GM23338 (cell line): ENCODE results near the gene ATP9B. TPM values are rescaled to one million over a fixed set of nuclear protein-coding genes. Genes with fewer than 3 reads are reported as not detected.

ENCODE experiments used
- ATAC-seq: fragments of 200-7000 bp; cut with Tn5 transposase; 3 replicates; pipeline ENCODE4 v1.9.1; 2020
- DNase-seq: peaks from one replicate; pipeline ENCODE4 v3.0.0-alpha.2; 2015; ENCODE audit warnings: low spot score
- H2AFZ ChIP-seq: fragments of 200-600 bp; sonication (generic); 2 replicates; pipeline ENCODE4 v1.8.0; 2016; ENCODE audit warnings: antibody characterized with exemption, mild to moderate bottlenecking, moderate library complexity
- H3F3A ChIP-seq: fragments of 200-600 bp; sonication (generic); replicated peaks from 2 replicates; pipeline ENCODE4 v1.8.0; 2017; ENCODE audit warnings: antibody characterized with exemption, mixed run types, low read depth
- H3K27ac ChIP-seq: fragments of 200-600 bp; sonication (generic); 2 replicates; pipeline ENCODE4 v1.6.1; 2016; ENCODE audit warnings: low read depth
- H3K27me3 ChIP-seq: fragments of 200-600 bp; sonication (generic); 2 replicates; pipeline ENCODE4 v1.8.0; 2016; ENCODE audit warnings: mild to moderate bottlenecking, mixed run types, moderate library complexity; ENCODE audit not compliant: insufficient read depth
- H3K36me3 ChIP-seq: fragments of 200-600 bp; sonication (generic); 2 replicates; pipeline ENCODE4 v1.8.0; 2016; ENCODE audit warnings: mild to moderate bottlenecking; ENCODE audit not compliant: insufficient read depth
- H3K4me1 ChIP-seq: fragments of 200-600 bp; sonication (generic); 2 replicates; pipeline ENCODE4 v1.8.0; 2016; ENCODE audit warnings: mild to moderate bottlenecking, moderate library complexity; ENCODE audit not compliant: insufficient read depth
- H3K4me2 ChIP-seq: fragments of 200-600 bp; sonication (generic); 2 replicates; pipeline ENCODE4 v1.7.1; 2017; ENCODE audit warnings: mixed run types
- H3K4me3 ChIP-seq: fragments of 200-600 bp; sonication (generic); 2 replicates; pipeline ENCODE4 v1.6.1; 2016; ENCODE audit warnings: mixed run types
- H3K79me2 ChIP-seq: fragments of 200-600 bp; sonication (generic); replicated peaks from 2 replicates; pipeline ENCODE4 v1.8.0; 2017; ENCODE audit warnings: mild to moderate bottlenecking; ENCODE audit not compliant: insufficient read depth
- H3K9me2 ChIP-seq: fragments of 200-600 bp; sonication (generic); 2 replicates; pipeline ENCODE4 v1.8.0; 2017; ENCODE audit not compliant: insufficient read depth
- H4K20me1 ChIP-seq: fragments of 200-600 bp; sonication (generic); replicated peaks from 2 replicates; pipeline ENCODE4 v1.8.0; 2017; ENCODE audit warnings: mild to moderate bottlenecking; ENCODE audit not compliant: insufficient read depth
- H3K27ac Mint-ChIP-seq: 2 replicates; pipeline ENCODE4 v1.8.0; 2020; ENCODE audit warnings: inconsistent platforms, mild to moderate bottlenecking, moderate library complexity, mixed read lengths
- H3K27me3 Mint-ChIP-seq: 3 replicates; pipeline ENCODE4 v1.8.0; 2022; ENCODE audit warnings: low read depth, mild to moderate bottlenecking, moderate library complexity, mixed read lengths, inconsistent platforms; ENCODE audit not compliant: insufficient read depth, poor library complexity
- H3K36me3 Mint-ChIP-seq: 3 replicates; pipeline ENCODE4 v1.8.0; 2021; ENCODE audit warnings: low read depth, mild to moderate bottlenecking, inconsistent platforms, moderate library complexity, mixed read lengths
- H3K4me1 Mint-ChIP-seq: 3 replicates; pipeline ENCODE4 v1.8.0; 2020; ENCODE audit warnings: mild to moderate bottlenecking, inconsistent platforms, mixed read lengths
- H3K4me3 Mint-ChIP-seq: 3 replicates; pipeline ENCODE4 v1.8.0; 2021; ENCODE audit warnings: moderate library complexity, mild to moderate bottlenecking, inconsistent platforms, mixed read lengths
- H3K9me3 Mint-ChIP-seq: 3 replicates; pipeline ENCODE4 v1.8.0; 2020; ENCODE audit warnings: moderate library complexity, mild to moderate bottlenecking, inconsistent platforms, mixed read lengths
- CTCF ChIP-seq, 2 experiments: fragments of 200-600 bp in 1 of 2; sonication (generic) in 1 of 2; conservative IDR thresholded peaks; 2 replicates each; pipeline versions ENCODE4 v1.5.1 to v1.6.1; 2016 to 2017; ENCODE audit warnings: antibody characterized with exemption in 2 of 2, low read depth in 2 of 2, mild to moderate bottlenecking in 2 of 2, moderate library complexity in 1 of 2
- ETS1 ChIP-seq: IDR thresholded peaks from 2 replicates; pipeline ENCODE4 v1.6.1; 2016; ENCODE audit warnings: antibody characterized with exemption
- EZH2 ChIP-seq: fragments of 200-600 bp; sonication (generic); IDR thresholded peaks from one replicate; pipeline ENCODE4 v1.8.0; 2017; ENCODE audit warnings: antibody characterized with exemption, mild to moderate bottlenecking, low read depth; ENCODE audit not compliant: unreplicated experiment
- ZNF331 ChIP-seq: fragments of 250-450 bp; sonication (Bioruptor Pico); IDR thresholded peaks from 2 replicates; pipeline ENCODE4 v1.5.0; 2020; ENCODE audit warnings: low read depth, mild to moderate bottlenecking, moderate library complexity
- ZNF462 ChIP-seq: fragments of 250-450 bp; sonication (Bioruptor Pico); IDR thresholded peaks from 2 replicates; pipeline ENCODE4 v1.5.0; 2020; ENCODE audit warnings: mild to moderate bottlenecking, moderate library complexity
- polyA plus RNA-seq: library from polyadenylated mRNA; unstranded; fragments of >200 nt; fragmentation: Nextera tagmentation; extraction: Ambion mirVana; gene quantifications from 2 replicates; pipeline ENCODE4 v1.2.1, GENCODE V29; 2016
- total RNA-seq: library from RNA; depleted of rRNA; stranded (reverse); fragments of >200 nt; shearing (Covaris generic); gene quantifications from 2 replicates; pipeline ENCODE4 v1.2.3, GENCODE V29; 2014

The ATP9B gene
- total and polyA plus RNA-seq, 2 experiments from 2014 or later: 14.2 to 25.6 TPM

GRCh38 chr18:79123948-79124347 is 54.8 kb downstream of the ATP9B start (continued):
- TF ChIP-seq ETS1 (no peak), CTCF (conservative IDR thresholded peaks at IDR 0.05; ENCODE audit: low read depth in 2 of 2) (no peak)

- TF ChIP-seq EZH2: no peak
- TF ChIP-seq ZNF331 (CRISPR knock-in tag): no peak
- TF ChIP-seq ZNF462: no peak
- Histone ChIP-seq H3K9me2 (no peaks in the 10 kb centered on the region), H3K79me2 (no peaks in the 10 kb centered on the region; the same call in 1 of the 2 replicates), H3K4me3 (no peak overlapping the region), H2AFZ (no peak overlapping the region), H4K20me1 (peaks cover 3% of the 10 kb centered on the region; the same call in 1 of the 2 replicates), H3K36me3 (no peaks in the 10 kb centered on the region; the same call in 1 of the 2 replicates), H3K4me1 (no peaks in the 10 kb centered on the region), H3F3A (no peaks in the 10 kb centered on the region), H3K27me3 (no peaks in the 10 kb centered on the region), H3K4me2 (no peak overlapping the region), H3K27ac (no peak overlapping the region)
- no peak overlapping the region for H3K27ac Mint-ChIP-seq
- H3K4me3 Mint-ChIP-seq: no peak overlapping the region
- no peaks in the 10 kb centered on the region for H3K4me1 Mint-ChIP-seq
- peaks cover 2% of the 10 kb centered on the region; the same call in 1 of the 3 replicates for H3K36me3 Mint-ChIP-seq
- H3K9me3 Mint-ChIP-seq: no peaks in the 10 kb centered on the region
- no peak for DNase-seq
- peaks cover 1% of the 10 kb centered on the region for H3K27me3 Mint-ChIP-seq
- ATAC-seq: no peak
Measured at GRCh38 chr18:79129120-79129519, 59.9 kb downstream of the ATP9B start.
